ENCODE data around the gene IGF1. TPM values are rescaled to one million over a fixed set of nuclear protein-coding genes. Genes with fewer than 3 reads are reported as not detected.

Gene IGF1
- total and polyA plus RNA-seq, 10 of the 15 experiments (the other 5 are each of a cell fraction or from before 2014, with no cell fraction given): 2.4 to 9.2 (median 3.5) TPM

DNA sequence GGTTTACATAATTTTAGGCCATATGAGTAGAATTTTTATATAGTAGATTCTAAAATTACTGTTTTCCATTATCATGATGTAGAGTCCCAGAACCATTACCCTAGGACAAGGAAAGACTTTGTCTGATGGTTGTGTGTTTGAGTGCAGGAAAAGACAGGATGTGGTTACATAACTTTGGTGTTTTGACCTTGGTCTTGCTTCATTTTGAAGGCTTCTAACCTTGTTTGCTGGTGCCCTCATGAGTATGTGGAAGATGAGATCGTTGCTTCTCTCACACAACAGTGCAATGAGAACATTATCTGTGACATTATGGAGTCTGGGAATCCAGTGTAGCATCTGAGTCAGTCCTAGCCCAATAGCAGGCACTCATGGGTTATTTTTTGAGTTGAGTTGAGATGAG lies 106.2 kb downstream of the IGF1 start:
- Histone ChIP-seq H3K27me3 (replicated peaks in 1 of 2; ENCODE audit: control insufficient read depth in 2 of 2, insufficient read depth in 2 of 2, low read length in 1 of 2) (no peaks in the 10 kb centered on the region), H3K9ac (ENCODE audit: control insufficient read depth, insufficient read depth, low read length) (no peak overlapping the region), H2AFZ (ENCODE audit: control insufficient read depth, low read depth, low read length) (no peak overlapping the region), H4K20me1 (ENCODE audit: control insufficient read depth, insufficient read depth) (no peaks in the 10 kb centered on the region), H3K79me2 (ENCODE audit: control insufficient read depth, insufficient read depth, low read length) (no peaks in the 10 kb centered on the region), H3K4me2 (ENCODE audit: control insufficient read depth, insufficient read depth) (no peak overlapping the region), H3K4me1 (ENCODE audit: control insufficient read depth, insufficient read depth, low read length) (no peaks in the 10 kb centered on the region), H3K9me3 (replicated peaks; ENCODE audit: control insufficient read depth, insufficient read depth, low read length) (peaks cover 2% of the 10 kb centered on the region; the same call in 2 of the 3 replicates), H3K4me3 (no peak overlapping the region), H3K36me3 (ENCODE audit: control insufficient read depth in 2 of 2, insufficient read depth in 2 of 2, low read length in 1 of 2) (no peaks in the 10 kb centered on the region), H3K27ac (ENCODE audit: control insufficient read depth, insufficient read depth) (no peak overlapping the region)
- DNase-seq (ENCODE audit: low read depth, low spot score) (no peak), ATAC-seq (no peak), FAIRE-seq (no peak)
- BruUV-seq (replicated peaks): no TSS peak
- ChIA-PET POLR2A (no interaction called here), CTCF (no interaction called here), SMC1A (ENCODE audit: uncharacterized antibody, unreplicated experiment) (interaction anchor here (0.6 to 0.7 kb wide), 2 partner anchors 53 to 247 kb away, joined by 3 to 4 read pairs; no protein-coding TSS in a partner anchor), RAD21 (ENCODE audit: unreplicated experiment) (no interaction called here)
- 5% methylated on average over 1 of the region's 1 CpG for WGBS (ENCODE audit: insufficient coverage, insufficient replicate concordance, low lambda C conversion rate, missing lambda C conversion rate)
- intact Hi-C loops (cut with micrococcal nuclease; ENCODE audit: unreplicated experiment): no loop called here
- no peak for TF ChIP-seq YY1 (IDR thresholded peaks at IDR 0.05; ENCODE audit: low read depth, low read length)
- no peak for TF ChIP-seq ZNF207 (IDR thresholded peaks at IDR 0.05; ENCODE audit: borderline replicate concordance)
- TF ChIP-seq CBFB (IDR thresholded peaks at IDR 0.05; ENCODE audit: low read depth): no peak
- TF ChIP-seq STAT1 (conservative IDR thresholded peaks at IDR 0.05): no peak
- TF ChIP-seq, protein P1, sequence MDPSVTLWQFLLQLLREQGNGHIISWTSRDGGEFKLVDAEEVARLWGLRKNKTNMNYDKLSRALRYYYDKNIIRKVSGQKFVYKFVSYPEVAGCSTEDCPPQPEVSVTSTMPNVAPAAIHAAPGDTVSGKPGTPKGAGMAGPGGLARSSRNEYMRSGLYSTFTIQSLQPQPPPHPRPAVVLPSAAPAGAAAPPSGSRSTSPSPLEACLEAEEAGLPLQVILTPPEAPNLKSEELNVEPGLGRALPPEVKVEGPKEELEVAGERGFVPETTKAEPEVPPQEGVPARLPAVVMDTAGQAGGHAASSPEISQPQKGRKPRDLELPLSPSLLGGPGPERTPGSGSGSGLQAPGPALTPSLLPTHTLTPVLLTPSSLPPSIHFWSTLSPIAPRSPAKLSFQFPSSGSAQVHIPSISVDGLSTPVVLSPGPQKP (IDR thresholded peaks at IDR 0.05; ENCODE audit: low read depth, low read length): no peak
- no peak for TF ChIP-seq NR2C2 (IDR thresholded peaks at IDR 0.05; ENCODE audit: borderline replicate concordance, control insufficient read depth, insufficient read length, low read depth)
- in situ Hi-C loops (cut with MboI): no loop called here

DNA sequence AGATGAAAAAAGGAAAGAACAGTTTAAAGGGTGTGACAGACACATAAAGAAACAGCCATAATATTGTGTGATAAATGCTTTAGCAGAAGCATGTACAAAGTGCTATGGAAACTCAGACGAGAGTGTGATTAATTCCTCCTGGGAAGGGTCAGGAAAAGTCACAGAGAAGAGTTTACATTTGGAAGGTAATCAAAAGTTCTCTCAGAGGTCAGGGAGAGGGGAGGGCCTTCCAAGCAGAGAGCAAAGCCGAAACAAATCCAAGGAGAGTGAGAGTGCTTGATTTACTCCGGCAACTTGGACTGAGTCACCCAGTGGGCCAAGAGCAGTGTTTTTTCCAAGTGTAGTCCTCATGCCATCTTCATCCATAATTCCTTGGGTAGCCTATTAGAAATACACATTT lies 108.3 kb downstream of the IGF1 start:
- ChIA-PET RAD21 (ENCODE audit: unreplicated experiment) (no interaction called here), CTCF (no interaction called here), SMC1A (ENCODE audit: uncharacterized antibody, unreplicated experiment) (no interaction called here), POLR2A (no interaction called here)
- no peak overlapping the region for H3K4me2 ChIP-seq (ENCODE audit: control insufficient read depth, insufficient read depth)
- no peak overlapping the region for H2AFZ ChIP-seq (ENCODE audit: control insufficient read depth, low read depth, low read length)
- no peak overlapping the region for H3K4me3 ChIP-seq
- H4K20me1 ChIP-seq (ENCODE audit: control insufficient read depth, insufficient read depth): no peaks in the 10 kb centered on the region
- H3K4me1 ChIP-seq (ENCODE audit: control insufficient read depth, insufficient read depth, low read length): no peaks in the 10 kb centered on the region
- intact Hi-C loops (cut with micrococcal nuclease; ENCODE audit: unreplicated experiment) (no loop called here), in situ Hi-C loops (cut with MboI) (no loop called here)
- FAIRE-seq: no peak
- DNase-seq (ENCODE audit: low read depth, low spot score): no peak
- ATAC-seq: no peak
- H3K27ac ChIP-seq (ENCODE audit: control insufficient read depth, insufficient read depth): no peak overlapping the region
- peaks cover 5% of the 10 kb centered on the region for H3K9me3 ChIP-seq (replicated peaks; ENCODE audit: control insufficient read depth, insufficient read depth, low read length)
- H3K9ac ChIP-seq (ENCODE audit: control insufficient read depth, insufficient read depth, low read length): no peak overlapping the region
- 34% methylated on average over 3 of the region's 3 CpGs for WGBS (ENCODE audit: insufficient coverage, insufficient replicate concordance, low lambda C conversion rate, missing lambda C conversion rate)
- no peaks in the 10 kb centered on the region for H3K36me3 ChIP-seq (ENCODE audit: control insufficient read depth in 2 of 2, insufficient read depth in 2 of 2, low read length in 1 of 2)
- BruUV-seq (replicated peaks): no TSS peak
- no peaks in the 10 kb centered on the region for H3K79me2 ChIP-seq (ENCODE audit: control insufficient read depth, insufficient read depth, low read length)
- no peaks in the 10 kb centered on the region for H3K27me3 ChIP-seq (replicated peaks in 1 of 2; ENCODE audit: control insufficient read depth in 2 of 2, insufficient read depth in 2 of 2, low read length in 1 of 2)
- TF ChIP-seq ZBED1 (IDR thresholded peaks at IDR 0.05; ENCODE audit: borderline replicate concordance): no peak
- no peak for TF ChIP-seq RELA (IDR thresholded peaks at IDR 0.05; ENCODE audit: borderline replicate concordance, partially characterized antibody)
- TF ChIP-seq, protein P2, sequence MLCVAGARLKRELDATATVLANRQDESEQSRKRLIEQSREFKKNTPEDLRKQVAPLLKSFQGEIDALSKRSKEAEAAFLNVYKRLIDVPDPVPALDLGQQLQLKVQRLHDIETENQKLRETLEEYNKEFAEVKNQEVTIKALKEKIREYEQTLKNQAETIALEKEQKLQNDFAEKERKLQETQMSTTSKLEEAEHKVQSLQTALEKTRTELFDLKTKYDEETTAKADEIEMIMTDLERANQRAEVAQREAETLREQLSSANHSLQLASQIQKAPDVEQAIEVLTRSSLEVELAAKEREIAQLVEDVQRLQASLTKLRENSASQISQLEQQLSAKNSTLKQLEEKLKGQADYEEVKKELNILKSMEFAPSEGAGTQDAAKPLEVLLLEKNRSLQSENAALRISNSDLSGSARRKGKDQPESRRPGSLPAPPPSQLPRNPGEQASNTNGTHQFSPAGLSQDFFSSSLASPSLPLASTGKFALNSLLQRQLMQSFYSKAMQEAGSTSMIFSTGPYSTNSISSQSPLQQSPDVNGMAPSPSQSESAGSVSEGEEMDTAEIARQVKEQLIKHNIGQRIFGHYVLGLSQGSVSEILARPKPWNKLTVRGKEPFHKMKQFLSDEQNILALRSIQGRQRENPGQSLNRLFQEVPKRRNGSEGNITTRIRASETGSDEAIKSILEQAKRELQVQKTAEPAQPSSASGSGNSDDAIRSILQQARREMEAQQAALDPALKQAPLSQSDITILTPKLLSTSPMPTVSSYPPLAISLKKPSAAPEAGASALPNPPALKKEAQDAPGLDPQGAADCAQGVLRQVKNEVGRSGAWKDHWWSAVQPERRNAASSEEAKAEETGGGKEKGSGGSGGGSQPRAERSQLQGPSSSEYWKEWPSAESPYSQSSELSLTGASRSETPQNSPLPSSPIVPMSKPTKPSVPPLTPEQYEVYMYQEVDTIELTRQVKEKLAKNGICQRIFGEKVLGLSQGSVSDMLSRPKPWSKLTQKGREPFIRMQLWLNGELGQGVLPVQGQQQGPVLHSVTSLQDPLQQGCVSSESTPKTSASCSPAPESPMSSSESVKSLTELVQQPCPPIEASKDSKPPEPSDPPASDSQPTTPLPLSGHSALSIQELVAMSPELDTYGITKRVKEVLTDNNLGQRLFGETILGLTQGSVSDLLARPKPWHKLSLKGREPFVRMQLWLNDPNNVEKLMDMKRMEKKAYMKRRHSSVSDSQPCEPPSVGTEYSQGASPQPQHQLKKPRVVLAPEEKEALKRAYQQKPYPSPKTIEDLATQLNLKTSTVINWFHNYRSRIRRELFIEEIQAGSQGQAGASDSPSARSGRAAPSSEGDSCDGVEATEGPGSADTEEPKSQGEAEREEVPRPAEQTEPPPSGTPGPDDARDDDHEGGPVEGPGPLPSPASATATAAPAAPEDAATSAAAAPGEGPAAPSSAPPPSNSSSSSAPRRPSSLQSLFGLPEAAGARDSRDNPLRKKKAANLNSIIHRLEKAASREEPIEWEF (IDR thresholded peaks at IDR 0.05; ENCODE audit: insufficient replicate concordance, low read depth, low read length): no peak
- no peak for TF ChIP-seq STAT1 (conservative IDR thresholded peaks at IDR 0.05)
- TF ChIP-seq HCFC1 (IDR thresholded peaks at IDR 0.05; ENCODE audit: low read length): no peak
- TF ChIP-seq, protein P3, sequence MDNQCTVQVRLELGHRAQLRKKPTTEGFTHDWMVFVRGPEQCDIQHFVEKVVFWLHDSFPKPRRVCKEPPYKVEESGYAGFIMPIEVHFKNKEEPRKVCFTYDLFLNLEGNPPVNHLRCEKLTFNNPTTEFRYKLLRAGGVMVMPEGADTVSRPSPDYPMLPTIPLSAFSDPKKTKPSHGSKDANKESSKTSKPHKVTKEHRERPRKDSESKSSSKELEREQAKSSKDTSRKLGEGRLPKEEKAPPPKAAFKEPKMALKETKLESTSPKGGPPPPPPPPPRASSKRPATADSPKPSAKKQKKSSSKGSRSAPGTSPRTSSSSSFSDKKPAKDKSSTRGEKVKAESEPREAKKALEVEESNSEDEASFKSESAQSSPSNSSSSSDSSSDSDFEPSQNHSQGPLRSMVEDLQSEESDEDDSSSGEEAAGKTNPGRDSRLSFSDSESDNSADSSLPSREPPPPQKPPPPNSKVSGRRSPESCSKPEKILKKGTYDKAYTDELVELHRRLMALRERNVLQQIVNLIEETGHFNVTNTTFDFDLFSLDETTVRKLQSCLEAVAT (IDR thresholded peaks at IDR 0.05): no peak
